Liver (tissue), 3 donors: Measurements from ENCODE around the gene QPCT.

Experiments used
- ATF3 ChIP-seq: IDR thresholded peaks from 2 replicates; pipeline ENCODE4 v1.6.1; 2016; ENCODE audit warnings: antibody characterized with exemption
- CTCF ChIP-seq: fragments of 150-350 bp; IDR thresholded peaks from 2 replicates; pipeline ENCODE4 v1.5.1; 2017; ENCODE audit warnings: improper control_type of control experiment, low read depth, low read length; ENCODE audit not compliant: missing input control
- JUND ChIP-seq, 2 donors: IDR thresholded peaks; 2 replicates each; pipeline ENCODE4 v1.6.1; 2016; ENCODE audit warnings: antibody characterized with exemption in 2 of 2
- MAX ChIP-seq: IDR thresholded peaks from 2 replicates; pipeline ENCODE4 v1.6.1; 2016; ENCODE audit warnings: antibody characterized with exemption
- NR2F2 ChIP-seq: IDR thresholded peaks from 2 replicates; pipeline ENCODE4 v1.6.1; 2016; ENCODE audit warnings: antibody characterized with exemption
- SP1 ChIP-seq: IDR thresholded peaks from 2 replicates; pipeline ENCODE4 v1.6.1; 2018; ENCODE audit warnings: antibody characterized with exemption, mild to moderate bottlenecking
- ZBTB33 ChIP-seq: IDR thresholded peaks from 2 replicates; pipeline ENCODE4 v1.6.1; 2016; ENCODE audit warnings: antibody characterized with exemption
- donor health status: healthy.
- donor health status: healthy.

- TF ChIP-seq CTCF = no peak
- TF ChIP-seq JUND (IDR thresholded peaks at IDR 0.05) = no peak
- TF ChIP-seq ZBTB33 = no peak
- TF ChIP-seq SP1 = no peak
- TF ChIP-seq NR2F2 = no peak
- TF ChIP-seq MAX = no peak
- TF ChIP-seq ATF3 = no peak
Observed at GRCh38 chr2:37324536-37324785, 20.0 kb upstream of the QPCT start.
